Breast epithelium (tissue), 3 donors: ENCODE measurements around the gene ZMYND10.

Experiments used
- CTCF ChIP-seq, 3 donors: fragments of 450-650 bp; IDR thresholded peaks; one replicate each; pipeline ENCODE4 v1.5.1; 2016 to 2017; ENCODE audit warnings: antibody characterized with exemption in 3 of 3, mild to moderate bottlenecking in 3 of 3, moderate library complexity in 3 of 3
- POLR2AphosphoS5 ChIP-seq, 3 donors: sonication (generic); formaldehyde crosslinking; IDR thresholded peaks; one replicate each; pipeline ENCODE4 v1.6.1; 2017; ENCODE audit warnings: antibody characterized with exemption in 3 of 3

- TF ChIP-seq CTCF (IDR thresholded peaks at IDR 0.05) (no peak), POLR2AphosphoS5 (IDR thresholded peaks at IDR 0.05) (no peak)
Measured at GRCh38 chr3:50340147-50340447, 5.4 kb downstream of the ZMYND10 start.
